NCI-H2081 (cell line): ENCODE results near the gene ZNF778.
"Not testable (repeated sequence)": the region's sequence is repeated elsewhere in the genome, so short reads cannot be mapped to it uniquely, and the experiment has no call there.

Experiments used
- DNase-seq, 2 experiments: peaks; one replicate each; lab custom pipeline; 2025; lab: John Stamatoyannopoulos, UW

ZNF778 gene

GRCh38 chr16:89179656-89180315 is 37.7 kb upstream of the ZNF778 start:
- DNase-seq, result no peak

- DNase-seq, result no peak
Observed at GRCh38 chr16:89183463-89183862, 34.0 kb upstream of the ZNF778 start.

GRCh38 chr16:89183975-89184676 is 33.4 kb upstream of the ZNF778 start:
- DNase-seq, result no peak

GRCh38 chr16:89184677-89184932 is 32.9 kb upstream of the ZNF778 start:
- no peak for DNase-seq

GRCh38 chr16:89184933-89185794 is 32.3 kb upstream of the ZNF778 start:
- DNase-seq, result no peak

GRCh38 chr16:89185887-89186592 is 31.5 kb upstream of the ZNF778 start:
- DNase-seq, result not testable (repeated sequence)

- not testable (repeated sequence) for DNase-seq
Observed at GRCh38 chr16:89186593-89187031, 30.9 kb upstream of the ZNF778 start.

- DNase-seq, result no peak
Observed at GRCh38 chr16:89187032-89187769, 30.3 kb upstream of the ZNF778 start.

GRCh38 chr16:89187770-89188392 is 29.6 kb upstream of the ZNF778 start:
- no peak for DNase-seq

- not testable (repeated sequence) for DNase-seq
Observed at GRCh38 chr16:89188471-89189357, 28.8 kb upstream of the ZNF778 start.

GRCh38 chr16:89189358-89190025 is 28.0 kb upstream of the ZNF778 start:
- no peak for DNase-seq

- no peak for DNase-seq
Observed at GRCh38 chr16:89190150-89190958, 27.1 kb upstream of the ZNF778 start.

- DNase-seq, result no peak
Observed at GRCh38 chr16:89191033-89191900, 26.2 kb upstream of the ZNF778 start.

GRCh38 chr16:89191901-89192185 is 25.7 kb upstream of the ZNF778 start:
- DNase-seq, result no peak

GRCh38 chr16:89192186-89192955 is 25.1 kb upstream of the ZNF778 start:
- DNase-seq, result not testable (repeated sequence)

GRCh38 chr16:89192956-89193575 is 24.4 kb upstream of the ZNF778 start:
- DNase-seq, result no peak
